A204.1 (cell line): ENCODE results near the gene SETD1B.

Experiments used
- FAIRE-seq: peaks from 2 replicates; lab custom pipeline; 2012; peaks lifted over from hg19 to GRCh38; lab: Jason Lieb, UNC

The SETD1B gene

DNA sequence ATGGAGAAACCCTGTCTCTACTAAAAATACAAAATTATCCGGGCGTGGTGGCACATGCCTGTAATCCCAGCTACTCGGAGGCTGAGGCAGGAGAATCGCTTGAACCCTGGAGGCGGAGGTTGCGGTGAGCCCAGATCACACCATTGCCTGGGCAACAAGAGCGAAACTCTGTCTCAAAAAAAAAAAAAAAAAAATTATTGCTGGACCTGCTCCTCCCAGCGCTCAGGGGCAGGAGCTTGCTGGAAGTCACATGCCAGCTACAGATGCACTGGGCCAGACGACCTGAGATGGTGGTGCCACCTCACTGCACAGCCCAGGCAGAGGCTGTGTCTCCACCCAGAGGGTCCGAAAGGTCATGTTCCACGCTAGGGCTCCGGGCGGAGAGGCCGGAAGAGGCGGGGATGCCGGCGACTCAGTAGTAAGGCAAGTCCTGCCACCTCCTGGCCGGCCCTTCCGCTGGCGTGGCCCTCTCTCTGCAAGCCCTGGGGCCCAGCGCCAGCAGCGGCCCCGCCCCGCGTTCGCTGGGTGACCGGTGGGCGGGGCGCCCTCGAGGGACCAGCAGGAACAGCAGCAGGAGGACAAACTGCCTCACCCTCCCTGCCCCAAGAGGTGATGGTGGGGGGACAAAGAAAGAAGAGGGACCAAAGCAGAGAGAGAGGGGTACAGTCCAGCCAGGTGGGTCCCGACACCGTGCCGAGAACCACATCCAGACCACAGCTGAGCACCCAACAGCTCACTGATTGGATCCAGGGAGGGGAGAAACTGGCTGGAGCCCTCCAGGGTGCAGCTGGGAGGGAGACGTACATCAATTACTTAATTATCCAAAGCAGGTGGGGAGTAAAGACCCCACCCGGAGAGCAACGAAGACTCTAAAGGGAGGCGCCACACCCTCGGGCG, 6.7 kb upstream of the SETD1B start:
- peak; percentile 40 for FAIRE-seq

DNA sequence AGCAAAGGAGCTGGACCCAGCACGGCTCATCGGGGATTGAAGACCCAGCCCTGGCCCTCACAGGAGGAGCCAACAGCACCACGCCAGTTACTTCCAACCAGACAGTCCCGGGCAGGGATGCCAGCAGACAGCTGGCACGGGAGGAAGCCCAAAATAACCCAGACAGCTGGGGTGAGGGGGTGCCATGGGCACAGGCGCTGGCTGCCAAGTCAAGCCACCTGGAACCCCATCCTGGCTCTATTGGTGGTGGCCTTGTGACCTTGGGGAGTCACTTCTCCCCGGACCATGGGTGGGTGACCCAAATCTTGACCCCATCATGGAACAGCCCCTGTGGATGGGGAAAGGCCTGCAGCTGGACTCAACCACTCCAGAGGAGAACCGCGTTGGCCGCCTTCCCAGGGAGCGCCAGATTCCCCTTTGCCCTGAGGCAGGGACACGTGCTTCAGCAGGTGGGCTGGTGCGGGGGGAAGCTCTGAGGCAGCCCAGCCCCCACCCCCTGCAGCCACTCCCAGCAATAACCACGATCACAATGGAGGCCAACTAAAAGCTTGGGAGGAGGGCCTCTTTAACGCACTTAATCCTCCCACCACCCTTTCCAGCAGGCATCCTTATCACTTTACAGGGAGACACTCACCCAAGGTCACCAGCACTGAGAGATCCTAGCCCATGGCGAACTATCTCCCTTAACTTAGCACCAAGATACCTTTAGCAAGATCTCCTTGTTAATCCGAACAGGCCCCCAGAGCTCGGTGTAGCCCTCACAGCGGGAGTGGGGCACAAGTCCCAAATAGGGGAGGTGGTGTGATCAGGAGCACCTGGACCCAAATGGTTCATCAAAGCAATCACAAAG, 5.6 kb upstream of the SETD1B start:
- FAIRE-seq = no peak

DNA sequence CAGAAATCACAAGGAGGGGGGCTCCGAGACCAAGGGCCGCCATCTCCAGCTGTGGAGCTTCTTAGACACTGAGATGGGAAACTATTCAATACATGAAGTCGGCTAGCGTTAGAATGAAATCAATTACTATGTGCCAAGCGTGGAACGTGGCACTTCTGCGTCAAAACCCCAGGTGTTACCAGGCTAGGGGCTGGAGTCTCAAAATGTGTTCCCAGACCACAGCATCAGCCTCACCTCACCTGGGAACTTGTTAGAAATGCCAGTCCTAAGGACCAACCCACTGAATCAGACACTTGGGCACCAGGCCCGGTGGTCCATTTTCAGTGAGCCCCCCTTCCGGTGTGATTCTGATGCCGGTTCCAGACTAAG, 5.0 kb upstream of the SETD1B start:
- no peak for FAIRE-seq

DNA sequence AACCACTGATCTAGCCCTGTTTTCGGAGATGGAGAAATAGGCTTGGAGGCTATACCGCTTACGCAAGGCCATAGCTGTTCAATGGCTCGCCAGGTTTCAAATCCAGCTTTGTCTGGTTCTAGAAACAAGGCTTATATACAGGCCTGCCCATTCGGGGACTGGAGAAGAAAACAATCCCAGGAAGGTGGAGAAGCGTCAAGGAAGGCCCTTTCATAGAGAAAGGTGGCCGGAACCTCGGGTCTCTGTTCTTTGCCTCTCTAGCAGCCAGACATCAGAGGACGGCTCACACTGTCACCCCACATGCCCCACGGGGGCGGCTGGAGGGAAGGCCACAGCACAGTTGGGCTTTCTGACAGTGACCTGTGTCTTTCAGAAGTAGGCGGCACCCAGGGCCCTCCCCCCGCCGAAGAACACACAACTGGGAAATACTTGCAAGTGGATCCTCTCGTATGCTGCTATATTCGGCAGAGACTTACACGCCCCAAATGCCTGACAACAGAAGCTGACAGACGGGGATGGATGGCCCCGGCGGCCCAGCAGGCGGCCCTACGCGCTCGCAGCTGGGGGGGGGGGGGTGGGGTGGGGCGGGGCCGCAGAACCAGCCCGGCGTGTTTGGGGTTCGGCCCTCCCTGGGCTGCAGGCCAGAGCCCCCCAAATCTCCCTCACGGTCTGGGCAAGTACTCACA, 4.5 kb upstream of the SETD1B start:
- no peak for FAIRE-seq

DNA sequence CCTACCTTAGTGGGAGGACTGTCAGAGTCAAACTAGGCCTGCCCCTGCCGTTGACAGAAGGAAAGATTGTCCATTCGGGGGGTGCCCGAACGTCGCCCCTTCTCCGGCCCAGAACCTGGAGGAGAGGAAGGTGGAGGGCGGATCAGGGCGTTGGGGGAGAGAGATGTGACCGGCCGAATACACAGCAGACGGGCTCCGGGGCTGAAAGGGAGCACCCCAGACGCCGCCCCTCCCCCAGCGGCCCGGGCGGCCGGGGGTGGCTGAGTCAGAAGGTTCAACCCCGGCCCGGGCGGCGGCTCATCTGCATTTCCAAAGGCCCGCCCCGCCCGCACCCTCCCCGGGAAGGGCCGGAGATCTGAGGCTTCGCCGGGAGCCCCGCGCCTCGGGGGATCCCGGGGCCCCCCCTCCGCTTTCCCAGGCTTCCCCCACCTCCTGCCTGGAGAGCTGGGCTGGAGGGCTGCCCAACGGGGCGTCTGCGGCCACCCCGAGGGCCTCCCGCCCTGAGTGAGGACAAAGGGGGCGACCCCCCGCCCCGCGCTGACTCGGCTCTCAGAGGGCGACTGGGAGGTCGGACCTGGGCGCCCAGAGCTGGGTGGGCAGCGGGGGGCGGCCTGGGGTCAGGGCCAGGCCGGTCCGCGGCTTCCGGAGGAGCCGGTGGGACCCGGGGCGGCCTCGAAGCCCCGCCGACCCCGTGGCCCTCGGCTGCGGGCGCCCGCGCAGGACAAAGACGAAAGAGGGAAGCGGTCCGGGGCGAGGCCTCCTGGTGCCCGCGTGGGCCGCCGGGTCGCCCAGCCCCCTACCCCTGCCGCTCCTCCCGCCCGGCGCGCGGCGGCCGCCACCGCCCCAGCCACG, 3.7 kb upstream of the SETD1B start:
- FAIRE-seq = no peak

DNA sequence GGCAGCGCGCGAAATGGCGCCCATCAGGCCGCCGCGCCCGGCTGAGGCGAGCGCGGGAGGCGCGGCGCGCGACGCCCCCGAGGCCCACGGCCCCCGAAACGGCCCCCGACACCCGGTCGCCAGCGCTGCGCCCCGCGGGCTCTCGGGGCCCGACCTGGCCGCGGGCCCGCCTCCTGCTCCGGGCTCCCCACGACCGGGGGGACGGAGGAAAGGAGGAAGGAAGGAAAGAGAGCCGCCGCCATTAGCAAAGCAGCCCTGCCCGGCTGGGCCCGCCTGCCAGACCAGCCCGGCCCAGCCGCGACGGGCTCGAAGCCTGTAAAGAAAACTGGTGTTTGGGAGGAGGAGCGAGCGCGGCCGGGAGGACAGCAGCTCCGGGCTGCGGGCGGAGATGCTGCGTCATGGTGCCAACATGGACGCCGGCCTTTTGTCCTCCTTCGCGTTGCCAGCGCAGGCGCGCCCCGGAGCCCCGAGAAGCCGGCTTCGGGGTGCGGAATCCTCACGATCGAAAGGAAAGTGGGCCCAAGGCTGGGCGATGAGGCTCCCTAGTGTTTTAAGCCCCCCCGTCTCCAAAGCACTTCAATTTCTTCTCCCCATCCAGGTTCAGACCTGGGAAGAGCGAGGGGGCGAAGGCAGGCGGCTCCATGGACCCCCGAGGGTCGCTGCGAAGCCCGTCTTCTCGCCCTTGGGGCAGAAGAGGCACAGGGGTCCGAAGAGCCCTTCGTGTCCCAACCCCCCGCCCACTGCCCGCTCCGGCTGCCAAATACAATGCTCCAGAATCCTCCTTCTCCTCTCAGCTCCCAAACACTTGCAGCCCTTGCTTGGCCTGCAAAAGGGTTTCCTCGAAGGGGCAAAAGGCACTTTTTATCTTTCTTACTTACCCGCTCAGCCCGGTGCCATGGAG, 2.9 kb upstream of the SETD1B start:
- FAIRE-seq = no peak

DNA sequence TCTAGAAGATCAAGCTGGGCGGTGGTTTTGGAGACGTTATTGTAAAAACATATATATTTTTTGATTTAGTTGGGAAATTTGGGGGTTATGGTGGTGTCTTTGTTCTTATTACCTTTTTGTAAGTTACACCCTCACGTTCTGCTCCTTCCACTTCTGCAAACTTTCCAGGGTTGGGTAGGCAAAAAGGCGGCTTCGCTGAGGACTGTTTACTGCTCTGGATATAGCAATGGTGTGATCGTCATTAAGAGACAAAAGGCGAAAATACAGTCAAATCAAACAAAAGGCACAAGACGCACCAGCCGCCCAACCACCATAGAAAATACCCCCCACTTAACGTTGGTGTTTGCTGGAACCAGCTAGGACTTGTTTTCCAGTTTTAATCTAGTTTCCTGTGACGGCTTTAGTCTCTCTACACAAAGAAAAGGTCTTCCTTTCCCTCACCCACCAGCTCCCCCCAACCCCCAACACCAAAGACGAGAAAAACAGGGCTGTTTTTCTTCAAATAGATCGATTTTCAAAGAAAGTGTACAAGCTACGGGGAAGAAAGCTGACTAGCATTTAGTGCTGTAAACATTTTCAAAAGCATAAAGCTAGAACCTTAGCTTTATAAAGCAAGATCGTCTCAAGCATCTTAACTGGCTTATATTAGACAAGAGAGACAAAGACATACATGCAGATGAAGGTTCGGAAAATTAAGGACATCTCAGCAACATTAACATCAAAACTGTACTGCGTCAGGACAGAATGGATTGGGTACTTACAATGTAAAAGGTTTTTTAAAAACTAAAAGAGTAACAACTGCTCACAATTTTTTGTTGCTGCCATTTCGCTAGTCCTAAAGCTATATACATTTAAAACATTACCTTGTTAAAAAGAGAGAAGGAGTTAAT, 2.0 kb upstream of the SETD1B start:
- no peak for FAIRE-seq

DNA sequence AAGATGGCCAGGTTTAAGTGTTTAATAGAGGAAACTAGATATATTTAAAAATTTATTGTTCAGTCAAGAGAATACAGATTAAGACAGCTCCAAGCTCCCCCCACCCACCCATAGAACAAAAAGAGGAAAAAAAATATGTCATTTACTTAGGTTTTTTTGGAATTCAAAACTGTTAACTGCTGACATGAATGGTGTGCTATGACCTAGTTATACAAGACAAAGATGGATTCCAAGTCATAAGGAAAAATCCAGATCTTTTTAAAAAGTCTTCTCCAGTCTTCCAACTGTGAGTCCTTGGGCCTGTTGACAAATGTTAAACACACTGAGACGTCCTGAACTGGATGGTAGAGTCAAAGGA, 1.3 kb upstream of the SETD1B start:
- FAIRE-seq = no peak

DNA sequence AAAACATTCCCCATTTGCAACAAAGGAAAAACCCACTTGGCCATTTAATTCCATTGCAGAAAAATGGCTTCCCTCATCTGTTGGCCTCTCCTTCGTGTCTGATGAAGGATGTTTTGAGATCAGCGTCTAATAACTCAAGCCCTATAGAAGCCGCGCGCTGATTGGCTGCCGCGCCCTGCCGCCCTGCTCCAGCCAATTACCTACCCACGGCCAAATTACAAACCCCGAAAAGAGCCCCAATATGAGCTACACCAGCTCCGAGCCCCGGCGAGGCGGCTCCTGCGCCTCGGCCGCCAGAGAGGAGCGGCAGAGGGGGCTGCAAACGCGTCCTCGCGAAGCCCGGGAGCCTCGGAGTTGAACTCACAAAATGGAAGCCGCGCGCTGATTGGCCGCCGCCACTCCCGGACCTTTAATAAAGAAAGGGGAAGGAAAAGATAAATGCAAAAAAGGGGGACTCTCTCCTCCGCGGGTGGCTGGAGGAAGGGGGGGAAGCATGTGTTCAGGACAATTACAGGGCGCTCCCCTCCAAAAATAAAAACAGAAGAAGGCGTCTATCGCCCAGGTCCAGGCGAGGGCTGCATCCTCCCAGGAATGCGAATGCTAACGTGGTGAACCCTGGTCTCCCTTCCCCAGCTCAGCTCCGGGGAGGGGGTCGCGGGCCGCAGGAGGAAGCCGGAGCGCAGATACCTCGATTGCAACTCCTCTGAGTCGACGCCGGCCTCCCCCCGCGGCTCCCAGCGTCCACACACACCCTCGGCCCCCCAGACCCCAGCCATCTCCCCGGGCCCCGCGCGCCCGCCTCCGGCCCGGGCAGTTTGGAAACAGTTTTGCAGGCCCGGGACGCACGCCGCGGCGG, 738 bp upstream of the SETD1B start:
- peak; percentile 97 for FAIRE-seq

DNA sequence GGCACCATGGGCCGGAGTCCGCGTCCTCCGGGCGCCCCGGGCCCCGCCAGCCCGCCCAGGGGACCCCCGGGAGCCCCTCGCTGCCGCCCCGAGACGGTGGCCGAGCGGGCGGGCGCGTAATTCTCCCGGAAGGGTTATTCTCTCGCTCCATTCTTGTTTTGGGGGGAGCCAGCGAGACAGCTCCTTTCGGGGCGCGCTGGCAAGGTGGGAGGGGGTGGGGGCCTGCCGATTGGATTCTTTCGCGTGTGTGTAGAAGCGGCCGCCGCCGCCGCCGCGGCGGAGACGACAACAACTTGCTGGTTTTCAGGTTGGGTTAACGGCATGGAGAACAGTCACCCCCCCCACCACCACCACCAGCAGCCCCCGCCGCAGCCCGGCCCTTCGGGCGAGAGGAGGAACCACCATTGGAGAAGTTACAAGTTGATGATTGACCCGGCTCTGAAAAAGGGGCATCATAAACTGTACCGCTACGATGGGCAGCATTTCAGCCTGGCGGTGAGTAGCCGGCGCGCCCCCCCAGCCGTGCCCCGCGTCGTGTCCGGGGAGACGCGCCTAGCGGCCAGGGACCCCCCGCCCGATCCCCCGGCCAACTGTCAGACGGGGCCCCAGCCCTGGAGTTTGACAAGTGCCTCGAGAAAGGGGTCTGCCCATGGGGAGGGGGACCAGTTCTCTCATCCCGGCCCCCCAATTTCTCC, 755 bp downstream of the SETD1B start:
- FAIRE-seq = no peak

DNA sequence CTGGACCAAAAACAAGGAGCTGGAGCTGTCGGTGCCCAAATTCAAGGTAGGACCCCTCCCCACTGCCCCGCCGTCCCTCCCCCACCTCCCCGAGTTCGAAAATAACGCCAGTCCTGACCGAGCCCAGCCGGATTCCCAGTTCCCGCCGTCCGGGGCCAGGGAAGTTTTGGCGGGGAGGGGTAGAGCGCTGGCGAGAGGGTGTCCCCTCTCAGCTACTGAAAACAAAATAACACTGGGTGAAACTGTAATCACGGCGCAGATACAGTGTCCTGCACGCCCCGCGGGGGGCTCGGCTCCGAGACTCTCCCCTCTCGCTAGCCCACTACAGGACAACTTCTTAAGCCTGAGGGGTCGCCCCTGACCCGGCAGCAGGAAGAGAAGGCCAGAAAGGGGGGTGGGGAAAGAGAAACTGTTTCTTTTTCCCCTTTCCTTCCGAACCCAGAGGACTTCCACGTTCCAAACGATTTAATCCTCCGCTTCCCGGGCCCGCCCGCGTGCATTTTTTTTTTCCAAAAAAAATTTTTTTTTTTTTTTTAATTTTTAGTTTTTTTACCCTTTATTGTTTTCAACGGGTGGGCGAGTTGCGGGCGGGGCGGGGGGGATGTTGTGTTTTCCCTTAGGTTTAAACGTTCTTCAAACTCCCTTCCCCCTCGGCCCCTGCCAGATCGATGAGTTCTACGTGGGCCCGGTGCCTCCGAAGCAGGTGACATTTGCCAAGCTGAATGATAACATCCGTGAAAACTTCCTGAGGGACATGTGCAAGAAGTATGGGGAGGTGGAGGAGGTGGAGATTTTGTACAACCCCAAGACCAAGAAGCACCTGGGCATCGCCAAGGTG, 1.6 kb downstream of the SETD1B start:
- FAIRE-seq = no peak

DNA sequence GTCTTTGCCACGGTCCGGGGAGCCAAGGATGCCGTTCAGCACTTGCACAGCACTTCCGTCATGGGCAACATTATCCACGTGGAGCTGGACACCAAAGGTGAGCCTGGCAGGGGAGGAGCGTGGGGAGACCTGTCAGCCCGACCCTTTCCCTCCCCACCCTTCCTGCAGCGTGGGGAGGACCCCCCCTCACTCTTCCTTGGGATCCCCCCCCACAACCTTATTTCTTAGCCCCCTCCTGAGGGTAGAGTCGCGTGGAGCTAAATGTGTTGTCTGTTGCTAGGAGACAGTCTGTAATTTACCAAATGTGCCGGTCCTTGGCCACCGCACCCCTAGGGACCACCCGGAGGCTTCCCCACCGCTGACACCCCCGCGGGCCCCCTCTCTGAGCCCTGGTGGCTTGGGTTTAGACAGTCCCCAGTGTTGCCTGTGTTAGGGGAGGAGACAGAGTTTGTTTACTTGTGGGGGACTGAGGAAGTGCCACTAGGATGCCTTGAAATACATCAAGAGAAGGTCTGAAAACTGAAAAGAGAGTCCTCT, 2.3 kb downstream of the SETD1B start:
- FAIRE-seq = no peak

DNA sequence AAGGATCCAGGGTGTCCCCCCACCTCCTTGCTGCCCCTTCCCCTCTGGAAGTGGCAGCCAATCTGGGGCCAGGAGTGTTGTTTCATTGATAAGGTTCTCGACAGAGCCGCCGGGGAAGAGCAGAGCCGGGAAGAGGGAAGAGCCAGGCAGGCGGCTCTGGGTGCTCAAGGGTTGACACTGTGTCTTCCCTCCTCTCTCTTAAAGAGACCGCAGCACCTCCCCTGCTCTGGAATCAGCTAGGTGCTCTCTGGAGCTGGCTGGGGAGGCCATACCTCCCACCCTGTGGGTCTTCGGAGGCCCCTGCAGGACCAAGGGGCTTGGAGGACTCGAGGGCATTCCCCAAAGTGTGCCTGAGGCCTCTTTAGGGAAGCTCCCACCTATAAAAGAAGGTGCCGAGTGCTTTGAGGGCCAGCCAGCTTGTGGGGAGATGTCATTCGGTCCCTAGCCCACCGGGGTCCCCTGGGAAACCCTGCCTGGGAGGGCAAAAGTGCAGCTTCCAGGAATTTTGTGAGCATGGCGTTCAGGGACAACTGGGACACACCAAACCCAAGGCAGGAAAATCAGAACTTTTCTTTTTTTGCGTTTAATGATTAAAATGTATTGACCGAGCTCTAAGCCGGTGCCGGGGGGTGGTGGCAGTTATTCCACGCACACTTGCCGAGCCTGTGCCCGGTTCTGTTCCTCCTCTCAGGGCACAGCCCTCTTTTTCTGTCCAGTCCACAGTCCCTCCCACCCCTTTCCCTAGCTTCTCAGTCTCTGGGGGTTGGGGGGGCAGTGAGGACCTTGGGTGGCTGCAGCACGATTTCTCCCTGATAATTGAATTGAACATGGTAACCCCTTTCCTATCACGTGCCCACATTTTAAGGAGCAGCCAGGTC, 3.0 kb downstream of the SETD1B start:
- no peak for FAIRE-seq

DNA sequence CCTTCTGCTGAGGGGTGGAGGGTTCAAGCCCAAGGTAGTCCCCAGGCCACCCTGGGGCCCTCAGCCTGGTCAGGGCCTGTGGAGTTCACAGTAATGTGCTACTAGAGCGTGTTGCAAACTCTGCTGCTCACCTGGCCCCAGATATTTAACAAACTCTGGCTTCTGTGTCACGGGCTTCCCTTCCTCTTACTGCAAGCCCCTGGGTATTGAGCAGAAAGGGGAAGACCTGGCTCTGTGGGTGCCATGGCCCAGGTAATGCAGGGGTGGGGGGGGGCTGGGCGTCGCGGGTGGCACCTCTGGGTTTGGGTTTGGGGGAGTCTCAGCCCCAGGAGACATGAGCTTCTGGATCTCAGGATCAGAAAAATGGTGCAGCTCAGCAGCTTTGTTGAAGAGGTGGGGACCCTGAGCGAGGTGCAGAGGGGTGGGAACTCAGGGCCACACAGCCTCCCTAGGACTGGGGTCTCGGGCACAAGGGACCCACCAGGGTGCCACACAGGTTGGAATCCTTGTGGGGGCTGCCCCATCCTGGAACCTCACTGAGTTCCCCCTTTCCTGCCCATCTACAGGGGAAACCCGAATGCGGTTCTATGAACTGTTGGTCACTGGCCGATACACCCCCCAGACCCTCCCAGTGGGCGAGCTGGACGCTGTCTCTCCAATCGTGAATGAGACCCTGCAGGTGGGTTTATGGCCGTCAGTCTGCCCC, 4.0 kb downstream of the SETD1B start:
- no peak for FAIRE-seq

DNA sequence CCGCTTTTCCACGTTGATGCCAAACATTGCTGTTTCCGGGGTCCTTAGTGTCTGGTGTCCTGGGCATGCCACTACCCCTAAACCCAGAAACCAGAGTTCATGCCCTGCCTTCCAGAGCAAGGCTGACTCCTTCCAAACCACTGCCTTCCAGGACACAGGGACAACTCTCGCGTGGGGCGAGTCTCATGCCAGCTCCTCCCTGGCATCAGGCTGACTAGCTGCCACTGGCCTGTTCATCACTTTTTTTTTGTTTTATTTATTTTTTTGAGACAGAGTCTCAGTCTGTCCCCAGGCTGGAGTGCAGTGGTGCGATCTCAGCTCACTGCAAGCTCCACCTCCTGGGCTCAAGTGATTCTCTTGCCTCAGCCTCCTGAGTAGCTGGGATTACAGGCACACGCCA, 4.8 kb downstream of the SETD1B start:
- FAIRE-seq = no peak
